Measurements from ENCODE around the gene PCDH12.

PCDH12 gene

GRCh38 chr5:141958113-141958512 lies at the start of gene PCDH12:
TSS of gene PCDH12 (minus strand) at chr5:141958202. CDS start at chr5:141957851, 351 bp downstream.
- no peak for DNase-seq

- no peak for DNase-seq
These were observed 49.2 kb upstream of the PCDH12 start for GRCh38 chr5:142007237-142007544.

GRCh38 chr5:142006363-142007236 lies 48.6 kb upstream of the PCDH12 start:
- no peak for DNase-seq

- DNase-seq = no peak
These were observed 45.3 kb upstream of the PCDH12 start for GRCh38 chr5:142003266-142003800.

- DNase-seq = no peak
These were observed 42.9 kb upstream of the PCDH12 start for GRCh38 chr5:142000704-142001484.

- DNase-seq = no peak
These were observed 42.2 kb upstream of the PCDH12 start for GRCh38 chr5:142000173-142000572.

- DNase-seq = no peak
These were observed 39.5 kb upstream of the PCDH12 start for GRCh38 chr5:141997358-141997960.

GRCh38 chr5:141995656-141996055 lies 37.7 kb upstream of the PCDH12 start:
- no peak for DNase-seq

- no peak for DNase-seq
These were observed 36.6 kb upstream of the PCDH12 start for GRCh38 chr5:141994511-141995136.

- DNase-seq = peak; percentile 83
These were observed 34.5 kb upstream of the PCDH12 start for GRCh38 chr5:141992349-141992963.

- DNase-seq = no peak
These were observed 31.7 kb upstream of the PCDH12 start for GRCh38 chr5:141989720-141990119.

- DNase-seq = no peak
These were observed 28.1 kb upstream of the PCDH12 start for GRCh38 chr5:141986072-141986471.

- DNase-seq = no peak
These were observed 24.6 kb upstream of the PCDH12 start for GRCh38 chr5:141982626-141983025.

- DNase-seq = no peak
These were observed 20.4 kb upstream of the PCDH12 start for GRCh38 chr5:141978389-141978788.

GRCh38 chr5:141976176-141976575 lies 18.2 kb upstream of the PCDH12 start:
- no peak for DNase-seq

GRCh38 chr5:141973871-141974595 lies 16.0 kb upstream of the PCDH12 start:
- DNase-seq = no peak

GRCh38 chr5:141969783-141970771 lies 12.1 kb upstream of the PCDH12 start:
- no peak for DNase-seq

- peak; percentile 91 for DNase-seq
These were observed 11.1 kb upstream of the PCDH12 start, which contains the start of gene RNF14 for GRCh38 chr5:141968914-141969608. TSS of gene RNF14 (plus strand) at chr5:141969105. CDS start at chr5:141973589, 4,484 bp downstream.

GRCh38 chr5:141966963-141967333 lies 8.9 kb upstream of the PCDH12 start:
- no peak for DNase-seq
